ENCODE results near the gene OOSP1.

The OOSP1 gene

GRCh38 chr11:60003729-60004128, 65.5 kb downstream of the OOSP1 start:
- H3K4me3 ChIP-seq (ENCODE audit: low read depth, low read length, poor library complexity, severe bottlenecking): no peak overlapping the region
- H3K27ac ChIP-seq (ENCODE audit: low read depth, low read length, poor library complexity, severe bottlenecking): no peak overlapping the region
- no peaks in the 10 kb centered on the region for H3K4me1 ChIP-seq (ENCODE audit: insufficient read depth, low read length, severe bottlenecking)
- H3K27me3 ChIP-seq (ENCODE audit: insufficient read depth, low read length): no peaks in the 10 kb centered on the region
- no peaks in the 10 kb centered on the region for H4K20me1 ChIP-seq (ENCODE audit: insufficient read depth, low read length)
- H3F3A ChIP-seq (ENCODE audit: insufficient read depth, low read length): no peaks in the 10 kb centered on the region
- no peak overlapping the region for H3K4me2 ChIP-seq (ENCODE audit: low read length)
- H2AFZ ChIP-seq (ENCODE audit: low read length): no peak overlapping the region
- no peaks in the 10 kb centered on the region for H3K36me3 ChIP-seq (ENCODE audit: insufficient read depth, low read length)
- H3K9ac ChIP-seq (ENCODE audit: low read length): no peak overlapping the region
- no peaks in the 10 kb centered on the region for H3K79me2 ChIP-seq (ENCODE audit: insufficient read depth, low read length)
- no peaks in the 10 kb centered on the region for H3K9me2 ChIP-seq (ENCODE audit: low read depth, low read length)
- TF ChIP-seq CTCF (IDR thresholded peaks at IDR 0.05; ENCODE audit: low read length) (no peak), EZH2 (IDR thresholded peaks at IDR 0.05; ENCODE audit: borderline replicate concordance, low read length) (no peak)
- no peaks in the 10 kb centered on the region for H3K9me3 ChIP-seq (ENCODE audit: low read length)

- H3K9me3 ChIP-seq (ENCODE audit: low read length): no peaks in the 10 kb centered on the region
- H3K27me3 ChIP-seq (ENCODE audit: insufficient read depth, low read length): no peaks in the 10 kb centered on the region
- no peaks in the 10 kb centered on the region for H4K20me1 ChIP-seq (ENCODE audit: insufficient read depth, low read length)
- no peaks in the 10 kb centered on the region for H3F3A ChIP-seq (ENCODE audit: insufficient read depth, low read length)
- H3K4me3 ChIP-seq (ENCODE audit: low read depth, low read length, poor library complexity, severe bottlenecking): no peak overlapping the region
- TF ChIP-seq CTCF (IDR thresholded peaks at IDR 0.05; ENCODE audit: low read length) (no peak), EZH2 (IDR thresholded peaks at IDR 0.05; ENCODE audit: borderline replicate concordance, low read length) (no peak)
- no peak overlapping the region for H3K9ac ChIP-seq (ENCODE audit: low read length)
- no peak overlapping the region for H3K27ac ChIP-seq (ENCODE audit: low read depth, low read length, poor library complexity, severe bottlenecking)
- H3K4me1 ChIP-seq (ENCODE audit: insufficient read depth, low read length, severe bottlenecking): no peaks in the 10 kb centered on the region
- no peaks in the 10 kb centered on the region for H3K36me3 ChIP-seq (ENCODE audit: insufficient read depth, low read length)
- H3K4me2 ChIP-seq (ENCODE audit: low read length): no peak overlapping the region
- H3K9me2 ChIP-seq (ENCODE audit: low read depth, low read length): no peaks in the 10 kb centered on the region
- H2AFZ ChIP-seq (ENCODE audit: low read length): no peak overlapping the region
- H3K79me2 ChIP-seq (ENCODE audit: insufficient read depth, low read length): no peaks in the 10 kb centered on the region
These were observed 67.1 kb downstream of the OOSP1 start for GRCh38 chr11:60005360-60005759.
